Adrenal gland (tissue), 12 donors: ENCODE results near the gene DUSP7. TPM values are rescaled to one million over a fixed set of nuclear protein-coding genes. Genes with fewer than 3 reads are reported as not detected.

ENCODE experiments used
- DNase-seq, 7 donors: peaks; one replicate each; pipeline ENCODE4 v3.0.0-alpha.2; 2019 to 2020
- H3K27ac ChIP-seq, 5 donors: fragments of 200-600 bp; sonication (generic) in 4 of 5; 1 replicate in 3 of 5; 2 replicates in 2 of 5; pipeline versions ENCODE4 v1.5.1 to v1.8.0; 2016 to 2020; ENCODE audit warnings: mild to moderate bottlenecking in 1 of 5
- H3K27me3 ChIP-seq: fragments of 200-600 bp; 2 replicates; pipeline ENCODE4 v1.8.0; 2021
- H3K36me3 ChIP-seq, 2 donors: fragments of 200-600 bp; replicated peaks in 1 of 2; 1 replicate in 1 of 2; 2 replicates in 1 of 2; pipeline versions ENCODE4 v1.5.1 to v1.8.0; 2018 to 2022
- H3K4me1 ChIP-seq, 2 donors: fragments of 200-600 bp; replicated peaks in 1 of 2; 1 replicate in 1 of 2; 2 replicates in 1 of 2; pipeline versions ENCODE4 v1.5.1 to v1.8.0; 2018 to 2021
- H3K4me3 ChIP-seq, 4 donors: fragments of 200-600 bp; sonication (generic) in 3 of 4; one replicate each; pipeline ENCODE4 v1.5.1; 2016 to 2018
- H3K9me3 ChIP-seq, 3 donors: fragments of 200-600 bp; sonication (generic) in 1 of 3; replicated peaks in 1 of 3; 1 replicate in 2 of 3; 2 replicates in 1 of 3; pipeline versions ENCODE4 v1.5.1 to v1.8.0; 2016 to 2021
- CTCF ChIP-seq, 6 experiments: fragments of 450-650 bp in 4 of 6; fragments of 200-600 bp in 2 of 6; sonication (generic) in 1 of 6; IDR thresholded peaks; 1 replicate in 5 of 6; 2 replicates in 1 of 6; pipeline versions ENCODE4 v1.5.1 to v1.8.0; 2016 to 2021; ENCODE audit warnings: antibody characterized with exemption in 6 of 6, mild to moderate bottlenecking in 2 of 6, moderate library complexity in 1 of 6
- POLR2A ChIP-seq, 2 donors: fragments of 450-650 bp; IDR thresholded peaks; one replicate each; pipeline ENCODE4 v1.6.1; 2017; ENCODE audit warnings: antibody characterized with exemption in 2 of 2, mild to moderate bottlenecking in 2 of 2, moderate library complexity in 1 of 2
- WGBS, 4 donors: extraction: QIAGEN DNeasy Blood & Tissue Kit in 2 of 4; methylation state at CpG; one replicate each; pipeline versions ENCODE4 v1.1.5 to v1.1.7; 2013 to 2017; 5-methylcytosine and 5-hydroxymethylcytosine counted together
- intact Hi-C, 2 donors: fragments of 100-400 bp; cut with DNase I; formaldehyde crosslinking; loops; one replicate each; pipeline versions ENCODE4 v1.14.1 to v1.15.0; 2022 to 2023
- polyA plus RNA-seq, 3 donors: library from polyadenylated mRNA; stranded (reverse); fragments of 200-250 nt in 2 of 3; fragments of 350-450 nt in 1 of 3; fragmentation: Illumina TruSeq in 1 of 3; extraction: RNeasy Lipid Tissue Mini Kit (QIAGEN cat#74804) in 1 of 3; gene quantifications; one replicate each; pipeline ENCODE4 v1.2.3, GENCODE V29; 2013 to 2014
- total RNA-seq, 9 donors: library from RNA; depleted of rRNA in 4 of 9; stranded (reverse); fragments of >200 nt in 4 of 9; fragments of 120-200 nt in 1 of 9; fragmentation: NEBNext Ultra II Directional in 1 of 9; extraction: Animal tissue kit (Norgen Biotek cat#: 25700) in 1 of 9; gene quantifications; one replicate each; pipeline versions ENCODE4 v1.1.0 to v1.2.4, GENCODE V29; 2013 to 2023
- donor health status: healthy with polysubstance abuse.
- donor health status: Bipolar disorder and iron deficiency.
- donor health status: DM: yes; HTN: yes; CAD: no.
- donor health status: DM: no; HTN: no; CAD: no.
- donor health status: DM: no; HTN: no; CAD: no.
- donor health status: DM: yes; HTN: yes; CAD: no.

The DUSP7 gene
- total and polyA plus RNA-seq, 12 donors, result 5.5 to 35.0 (median 14.4) TPM

- DNase-seq, result peak; percentile 59 to 88 (median 74)
- Histone ChIP-seq H3K27me3 (no peaks in the 10 kb centered on the region), H3K27ac (no peak overlapping the region), H3K4me3 (no peak overlapping the region), H3K36me3 (no peaks in the 10 kb centered on the region), H3K9me3 (no peaks in the 10 kb centered on the region), H3K4me1 (peaks cover 0 to 24% of the 10 kb centered on the region in 2 donors)
- 0 to 3% (median 1%) methylated on average over 1 to 18 of the region's 18 CpGs for WGBS, 4 donors
- TF ChIP-seq POLR2A (IDR thresholded peaks at IDR 0.05) (no peak), CTCF (IDR thresholded peaks at IDR 0.05) (peak; percentile 90 to 98 (median 95))
- intact Hi-C loops, result loop anchor here (2.0 to 5.0 kb wide), 4 partner anchors 51 to 143 kb away; partner anchors contain the start of gene DUSP7 (in 1 of the 2)
Measured at GRCh38 chr3:52001443-52001974, 54.9 kb downstream of the DUSP7 start.

- H3K36me3 ChIP-seq, result peaks cover 0 to under 1% of the 10 kb centered on the region in 2 donors
- intact Hi-C loops, result loop anchor here (2.0 to 10.0 kb wide), 6 partner anchors 52 to 145 kb away; partner anchors contain the start of genes DUSP7 (in 1 of the 2), PARP3 (in 1 of the 2) and RRP9 (in 1 of the 2)
- no peaks in the 10 kb centered on the region for H3K9me3 ChIP-seq
- H3K27me3 ChIP-seq, result no peaks in the 10 kb centered on the region
- no peak for DNase-seq
- peaks cover 2 to 13% of the 10 kb centered on the region in 2 donors for H3K4me1 ChIP-seq
- no peak overlapping the region for H3K27ac ChIP-seq
- WGBS, 4 donors, result 53 to 88% (median 65%) methylated on average over 2 of the region's 2 CpGs
- H3K4me3 ChIP-seq, result no peak overlapping the region
- TF ChIP-seq POLR2A (IDR thresholded peaks at IDR 0.05) (no peak), CTCF (IDR thresholded peaks at IDR 0.05) (no peak)
Measured at GRCh38 chr3:51999846-52000245, 56.5 kb downstream of the DUSP7 start.

Other genes with a start within 250 kb of the DUSP7 start
- not detected for gene IQCF2, start 195.0 kb downstream of the DUSP7 start, total RNA-seq
- gene IQCF2, start 195.0 kb downstream of the DUSP7 start, polyA plus RNA-seq, result not detected
- gene IQCF5, start 181.0 kb downstream of the DUSP7 start, total RNA-seq, result not detected
- not detected for gene IQCF5, start 181.0 kb downstream of the DUSP7 start, polyA plus RNA-seq
- not detected for gene IQCF1, start 153.2 kb downstream of the DUSP7 start, total RNA-seq
- not detected for gene IQCF1, start 153.2 kb downstream of the DUSP7 start, polyA plus RNA-seq
- gene RRP9, start 114.7 kb downstream of the DUSP7 start, total RNA-seq, result 10 to 100 TPM; 13.4 to 39.8 (median 19.3) TPM
- 10 to 100 TPM; 25.1 to 37.1 (median 32.7) TPM for gene RRP9, start 114.7 kb downstream of the DUSP7 start, polyA plus RNA-seq
- 10 to 100 TPM in 8 of 9 donors, 1 to 10 TPM in 1; 7.8 to 94.1 (median 72.4) TPM for gene PARP3, start 114.2 kb downstream of the DUSP7 start, total RNA-seq
- gene PARP3, start 114.2 kb downstream of the DUSP7 start, polyA plus RNA-seq, result 10 to 100 TPM; 36.1 to 57.4 (median 56.3) TPM
- under 1 TPM in 7 of 9 donors, not detected in 2; 0.17 to 0.83 (median 0.38) TPM for gene GPR62, start 101.2 kb downstream of the DUSP7 start, total RNA-seq
- gene GPR62, start 101.2 kb downstream of the DUSP7 start, polyA plus RNA-seq, result under 1 TPM; 0.13 to 0.40 (median 0.24) TPM
- gene PCBP4, start 89.1 kb downstream of the DUSP7 start, total RNA-seq, result 10 to 100 TPM; 15.7 to 41.3 (median 35.6) TPM
- gene PCBP4, start 89.1 kb downstream of the DUSP7 start, polyA plus RNA-seq, result 100 to 1,000 TPM in 1 of 3 donors, 10 to 100 TPM in 2; 10.7 to 234 (median 87.3) TPM
- gene ABHD14B, start 82.5 kb downstream of the DUSP7 start, total RNA-seq, result 100 to 1,000 TPM in 6 of 9 donors, 10 to 100 TPM in 3; 40.0 to 177 (median 118) TPM
- gene ABHD14B, start 82.5 kb downstream of the DUSP7 start, polyA plus RNA-seq, result 100 to 1,000 TPM in 2 of 3 donors, 10 to 100 TPM in 1; 91.8 to 175 (median 152) TPM
- gene ABHD14A, start 81.5 kb downstream of the DUSP7 start, total RNA-seq, result 100 to 1,000 TPM in 3 of 9 donors, 10 to 100 TPM in 6; 29.3 to 162 (median 68.0) TPM
- gene ABHD14A, start 81.5 kb downstream of the DUSP7 start, polyA plus RNA-seq, result 100 to 1,000 TPM in 2 of 3 donors, 10 to 100 TPM in 1; 30.2 to 140 (median 112) TPM
- gene ACY1, start 73.0 kb downstream of the DUSP7 start, total RNA-seq, result 100 to 1,000 TPM in 2 of 9 donors, 10 to 100 TPM in 7; 50.7 to 122 (median 78.1) TPM
- 10 to 100 TPM; 37.3 to 92.4 (median 49.1) TPM for gene ACY1, start 73.0 kb downstream of the DUSP7 start, polyA plus RNA-seq
- 1,000 to 10,000 TPM; 1,018 to 1,982 (median 1,344) TPM for gene RPL29, start 60.7 kb downstream of the DUSP7 start, total RNA-seq
- 1,000 to 10,000 TPM in 2 of 3 donors, 100 to 1,000 TPM in 1; 947 to 3,421 (median 2,326) TPM for gene RPL29, start 60.7 kb downstream of the DUSP7 start, polyA plus RNA-seq
- 1 to 10 TPM; 2.9 to 8.4 (median 6.2) TPM for gene POC1A, start 97.9 kb upstream of the DUSP7 start, total RNA-seq
- 1 to 10 TPM; 2.0 to 6.4 (median 2.8) TPM for gene POC1A, start 97.9 kb upstream of the DUSP7 start, polyA plus RNA-seq
- 1,000 to 10,000 TPM in 1 of 9 donors, 100 to 1,000 TPM in 8; 233 to 3,700 (median 664) TPM for gene ALAS1, start 141.6 kb upstream of the DUSP7 start, total RNA-seq
- gene ALAS1, start 141.6 kb upstream of the DUSP7 start, polyA plus RNA-seq, result 100 to 1,000 TPM in 2 of 3 donors, 10 to 100 TPM in 1; 64.9 to 849 (median 387) TPM
- gene TLR9, start 169.1 kb upstream of the DUSP7 start, total RNA-seq, result under 1 TPM in 5 of 9 donors, not detected in 4; under 0.01 to 0.61 (median 0.13) TPM
- under 1 TPM in 2 of 3 donors, not detected in 1; 0.34 to 0.56 TPM for gene TLR9, start 169.1 kb upstream of the DUSP7 start, polyA plus RNA-seq
- 10 to 100 TPM; 31.7 to 95.6 (median 55.2) TPM for gene TWF2, start 182.6 kb upstream of the DUSP7 start, total RNA-seq
- 10 to 100 TPM; 13.6 to 28.2 (median 26.1) TPM for gene TWF2, start 182.6 kb upstream of the DUSP7 start, polyA plus RNA-seq
- gene PPM1M, start 189.2 kb upstream of the DUSP7 start, total RNA-seq, result 10 to 100 TPM in 8 of 9 donors, 1 to 10 TPM in 1; 3.2 to 28.0 (median 20.4) TPM
- gene PPM1M, start 189.2 kb upstream of the DUSP7 start, polyA plus RNA-seq, result 10 to 100 TPM in 2 of 3 donors, 1 to 10 TPM in 1; 9.1 to 29.8 (median 23.1) TPM
- 10 to 100 TPM; 44.6 to 84.0 (median 54.8) TPM for gene WDR82, start 222.1 kb upstream of the DUSP7 start, total RNA-seq
- gene WDR82, start 222.1 kb upstream of the DUSP7 start, polyA plus RNA-seq, result 10 to 100 TPM; 23.8 to 74.2 (median 24.6) TPM
- 10 to 100 TPM in 6 of 9 donors, 1 to 10 TPM in 3; 8.1 to 17.9 (median 13.7) TPM for gene GLYCTK, start 231.3 kb upstream of the DUSP7 start, total RNA-seq
- gene GLYCTK, start 231.3 kb upstream of the DUSP7 start, polyA plus RNA-seq, result 10 to 100 TPM in 2 of 3 donors, 1 to 10 TPM in 1; 4.9 to 31.7 (median 18.0) TPM